H1 (cell line): Measurements from ENCODE around the gene BHMT. TPM values are rescaled to one million over a fixed set of nuclear protein-coding genes. Genes with fewer than 3 reads are reported as not detected.

Source experiments
- CTCF ChIA-PET: fragments of 300-600 bp; sonication (Branson Sonifier 250); formaldehyde crosslinking; loops from one replicate; lab custom pipeline; 2021; ENCODE audit not compliant: partially characterized antibody; lab: Charles Lee
- POLR2A ChIA-PET: fragments of 300-600 bp; sonication (Branson Sonifier 250); formaldehyde crosslinking; loops from one replicate; lab custom pipeline; 2021; ENCODE audit warnings: inconsistent platforms; ENCODE audit not compliant: partially characterized antibody; lab: Charles Lee
- DNase-seq, 2 experiments: peaks; one replicate each; pipeline versions ENCODE4 v3.0.0 to v3.0.0-alpha.2; 2010 to 2022; ENCODE audit warnings: low spot score in 2 of 2, low read depth in 1 of 2, mixed read lengths in 1 of 2
- FAIRE-seq: peaks from 2 replicates; lab custom pipeline; 2011; peaks lifted over from hg19 to GRCh38; lab: Jason Lieb, UNC
- H2AFZ ChIP-seq: 2 replicates; pipeline ENCODE4 v1.8.1; 2012; ENCODE audit warnings: low read length, inconsistent platforms
- H2AK5ac ChIP-seq: 2 replicates; pipeline ENCODE4 v1.6.1; 2013; ENCODE audit warnings: low read depth, low read length
- H2BK120ac ChIP-seq: replicated peaks from 2 replicates; pipeline ENCODE3; 2013; ENCODE audit warnings: low read depth, low read length, inconsistent platforms
- H2BK12ac ChIP-seq: 2 replicates; pipeline ENCODE4 v1.6.1; 2013; ENCODE audit warnings: low read depth, low read length
- H2BK15ac ChIP-seq: 2 replicates; pipeline ENCODE4 v1.6.1; 2013; ENCODE audit warnings: low read length
- H2BK20ac ChIP-seq: 2 replicates; pipeline ENCODE4 v1.6.1; 2013; ENCODE audit warnings: low read length
- H2BK5ac ChIP-seq: 2 replicates; pipeline ENCODE4 v1.6.1; 2013; ENCODE audit warnings: low read depth, low read length
- H3K14ac ChIP-seq: 2 replicates; pipeline ENCODE4 v1.6.1; 2013; ENCODE audit warnings: inconsistent platforms; ENCODE audit not compliant: insufficient read length
- H3K18ac ChIP-seq: 2 replicates; pipeline ENCODE4 v1.6.1; 2013; ENCODE audit warnings: low read length; ENCODE audit errors: extremely low read depth
- H3K23ac ChIP-seq: 2 replicates; pipeline ENCODE4 v1.6.1; 2013; ENCODE audit warnings: inconsistent platforms; ENCODE audit not compliant: insufficient read length
- H3K23me2 ChIP-seq: 2 replicates; pipeline ENCODE4 v1.6.1; 2013; ENCODE audit warnings: low read depth, low read length
- H3K27ac ChIP-seq: 2 replicates; pipeline ENCODE4 v1.6.1; 2011; ENCODE audit warnings: low read depth, low read length, inconsistent platforms
- H3K27me3 ChIP-seq, 4 experiments: replicated peaks in 1 of 4; 1 replicate in 1 of 4; 2 replicates in 3 of 4; pipeline versions ENCODE4 v1.6.1 to v1.8.1; 2011 to 2013; ENCODE audit warnings: low read length in 3 of 4, mild to moderate bottlenecking in 3 of 4, inconsistent platforms in 2 of 4, mixed read lengths in 2 of 4, moderate library complexity in 1 of 4; ENCODE audit not compliant: control insufficient read depth in 3 of 4, insufficient read depth in 3 of 4; ENCODE audit errors: extremely low read depth in 1 of 4
- H3K36me3 ChIP-seq, 4 experiments: 2 replicates each; pipeline versions ENCODE4 v1.6.1 to v1.8.1; 2011 to 2013; ENCODE audit warnings: mild to moderate bottlenecking in 4 of 4, low read length in 3 of 4, moderate library complexity in 2 of 4, control low read depth in 1 of 4, inconsistent platforms in 1 of 4; ENCODE audit not compliant: insufficient read depth in 4 of 4, control insufficient read depth in 2 of 4
- H3K4ac ChIP-seq: replicated peaks from 2 replicates; pipeline ENCODE3; 2013; ENCODE audit warnings: low read length, low read depth, mixed read lengths, inconsistent platforms; ENCODE audit not compliant: insufficient read length
- H3K4me1 ChIP-seq, 4 experiments: replicated peaks in 1 of 4; 1 replicate in 1 of 4; 2 replicates in 3 of 4; pipeline versions ENCODE4 v1.6.1 to v1.8.1; 2011 to 2013; ENCODE audit warnings: low read length in 3 of 4, inconsistent platforms in 2 of 4, mixed read lengths in 1 of 4; ENCODE audit not compliant: insufficient read depth in 4 of 4, control insufficient read depth in 3 of 4
- H3K4me2 ChIP-seq, 2 experiments: 2 replicates each; pipeline versions ENCODE4 v1.6.1 to v1.8.1; 2011 to 2013; ENCODE audit warnings: low read depth in 2 of 2, low read length in 2 of 2, control low read depth in 1 of 2, inconsistent platforms in 1 of 2, mild to moderate bottlenecking in 1 of 2; ENCODE audit not compliant: insufficient read depth in 1 of 2
- H3K4me3 ChIP-seq, 4 experiments: fragments of 200-600, 300-600 bp in 1 of 4; sonication (generic), shearing (Covaris generic), sonication (Bioruptor Twin) in 1 of 4; 2 replicates each; pipeline versions ENCODE4 v1.5.1 to v1.8.1; 2011 to 2016; ENCODE audit warnings: low read length in 4 of 4, low read depth in 3 of 4, control low read depth in 2 of 4, inconsistent platforms in 2 of 4, mild to moderate bottlenecking in 2 of 4, mixed read lengths in 1 of 4, moderate library complexity in 1 of 4; ENCODE audit not compliant: insufficient read depth in 2 of 4; ENCODE audit errors: extremely low read depth in 1 of 4
- H3K56ac ChIP-seq: replicated peaks from 2 replicates; pipeline ENCODE3; 2013; ENCODE audit warnings: low read depth, mild to moderate bottlenecking, mixed read lengths, low read length, inconsistent platforms; ENCODE audit not compliant: insufficient read length
- H3K79me1 ChIP-seq: 2 replicates; pipeline ENCODE4 v1.6.1; 2013; ENCODE audit warnings: low read depth, low read length, control low read depth
- H3K79me2 ChIP-seq, 2 experiments: 2 replicates each; pipeline versions ENCODE4 v1.6.1 to v1.8.1; 2012 to 2013; ENCODE audit warnings: low read length in 2 of 2, mild to moderate bottlenecking in 2 of 2, inconsistent platforms in 1 of 2; ENCODE audit not compliant: insufficient read depth in 2 of 2, control insufficient read depth in 1 of 2
- H3K9ac ChIP-seq, 4 experiments: replicated peaks in 1 of 4; 1 replicate in 1 of 4; 2 replicates in 3 of 4; pipeline versions ENCODE4 v1.6.1 to v1.8.1; 2011 to 2013; ENCODE audit warnings: low read depth in 3 of 4, low read length in 3 of 4, control low read depth in 2 of 4, mild to moderate bottlenecking in 2 of 4, moderate library complexity in 2 of 4, inconsistent platforms in 1 of 4; ENCODE audit errors: extremely low read depth in 1 of 4
- H3K9me3 ChIP-seq, 2 experiments: 2 replicates each; pipeline versions ENCODE4 v1.6.1 to v1.8.1; 2012 to 2013; ENCODE audit warnings: mild to moderate bottlenecking in 2 of 2, moderate library complexity in 2 of 2, control low read depth in 1 of 2, inconsistent platforms in 1 of 2, low read depth in 1 of 2, low read length in 1 of 2, mixed read lengths in 1 of 2; ENCODE audit not compliant: insufficient read depth in 2 of 2
- H4K20me1 ChIP-seq, 2 experiments: replicated peaks in 1 of 2; 2 replicates each; pipeline versions ENCODE3 to v1.8.1; 2011 to 2013; ENCODE audit warnings: inconsistent platforms in 2 of 2, low read length in 2 of 2, mild to moderate bottlenecking in 1 of 2; ENCODE audit not compliant: insufficient read depth in 2 of 2, control insufficient read depth in 1 of 2
- H4K5ac ChIP-seq: 2 replicates; pipeline ENCODE4 v1.6.1; 2013; ENCODE audit warnings: low read length, low read depth, mixed read lengths, inconsistent platforms; ENCODE audit not compliant: insufficient read length
- H4K8ac ChIP-seq: 2 replicates; pipeline ENCODE4 v1.8.0; 2013; ENCODE audit warnings: mild to moderate bottlenecking, moderate library complexity, low read length, inconsistent platforms; ENCODE audit not compliant: insufficient read depth; ENCODE audit errors: extremely low read depth
- H4K91ac ChIP-seq: replicated peaks from 2 replicates; pipeline ENCODE3; 2013; ENCODE audit warnings: low read length, mixed read lengths, inconsistent platforms; ENCODE audit not compliant: insufficient read length
- CHD2 ChIP-seq: IDR thresholded peaks from 2 replicates; pipeline ENCODE4 v1.6.1; 2012; ENCODE audit warnings: low read length, improper control_type of control experiment
- EGR1 ChIP-seq: IDR thresholded peaks from 2 replicates; pipeline ENCODE4 v1.6.1; 2011; ENCODE audit warnings: low read depth, low read length, borderline replicate concordance
- FOSL1 ChIP-seq: IDR thresholded peaks from 2 replicates; pipeline ENCODE4 v1.6.1; 2011; ENCODE audit warnings: mild to moderate bottlenecking, low read depth, low read length, moderate library complexity; ENCODE audit not compliant: insufficient read depth
- POLR2A ChIP-seq, 2 experiments: IDR thresholded peaks; 1 replicate in 1 of 2; 2 replicates in 1 of 2; pipeline ENCODE4 v1.6.1; 2011; ENCODE audit warnings: low read depth in 2 of 2, low read length in 2 of 2, mild to moderate bottlenecking in 2 of 2; ENCODE audit errors: control extremely low read depth in 1 of 2
- POLR2AphosphoS5 ChIP-seq: IDR thresholded peaks from 2 replicates; pipeline ENCODE4 v1.6.1; 2011; ENCODE audit warnings: low read depth, low read length
- RFX5 ChIP-seq: IDR thresholded peaks from 2 replicates; pipeline ENCODE4 v1.6.1; 2011; ENCODE audit warnings: low read depth, low read length, improper control_type of control experiment, borderline replicate concordance
- SAP30 ChIP-seq: fragments of 300-600 bp; sonication (generic); IDR thresholded peaks from 2 replicates; pipeline ENCODE4 v1.7.1; 2012; ENCODE audit warnings: low read length, moderate library complexity, mild to moderate bottlenecking, inconsistent platforms; ENCODE audit not compliant: insufficient read depth, insufficient replicate concordance
- SIN3A ChIP-seq, 2 experiments: IDR thresholded peaks in 1 of 2; conservative IDR thresholded peaks in 1 of 2; 2 replicates each; pipeline ENCODE4 v1.6.1; 2011 to 2012; ENCODE audit warnings: low read length in 2 of 2, improper control_type of control experiment in 1 of 2, low read depth in 1 of 2, mild to moderate bottlenecking in 1 of 2
- SIX5 ChIP-seq: IDR thresholded peaks from 2 replicates; pipeline ENCODE4 v1.6.1; 2011; ENCODE audit warnings: mild to moderate bottlenecking, low read depth, low read length
- SP4 ChIP-seq: IDR thresholded peaks from 2 replicates; pipeline ENCODE4 v1.6.1; 2012; ENCODE audit warnings: low read length, inconsistent platforms
- SRF ChIP-seq: IDR thresholded peaks from 2 replicates; pipeline ENCODE4 v1.6.1; 2011; ENCODE audit warnings: mild to moderate bottlenecking, low read depth, low read length, moderate library complexity
- TAF1 ChIP-seq: IDR thresholded peaks from 2 replicates; pipeline ENCODE4 v1.6.1; 2011; ENCODE audit warnings: mild to moderate bottlenecking, low read depth, low read length
- TBP ChIP-seq: IDR thresholded peaks from 2 replicates; pipeline ENCODE4 v1.6.1; 2011; ENCODE audit warnings: low read depth, low read length, improper control_type of control experiment
- YY1 ChIP-seq: IDR thresholded peaks from 2 replicates; pipeline ENCODE4 v1.6.1; 2011; ENCODE audit warnings: low read depth, mild to moderate bottlenecking, low read length
- WGBS, 2 experiments: shearing (Covaris generic) in 1 of 2; methylation state at CpG; one replicate each; pipeline versions ENCODE4 v1.1.6 to v1.1.7; 2013 to 2015; ENCODE audit warnings: low lambda C conversion rate in 2 of 2, mixed read lengths in 2 of 2, inconsistent platforms in 1 of 2, low coverage in 1 of 2, missing lambda C conversion rate in 1 of 2; ENCODE audit not compliant: insufficient replicate concordance in 2 of 2, insufficient coverage in 1 of 2, insufficient read length in 1 of 2; ENCODE audit errors: extremely low coverage in 1 of 2, missing lambda C conversion rate in 1 of 2; 5-methylcytosine and 5-hydroxymethylcytosine counted together
- polyA plus RNA-seq, 7 experiments: library from polyadenylated mRNA; depleted of rRNA in 3 of 7; stranded (reverse) in 5 of 7; unstranded in 2 of 7; fragments of >200 nt in 5 of 7; fragments of 200-250 nt in 2 of 7; gene quantifications; 1 replicate in 5 of 7; 2 replicates in 1 of 7; 4 replicates in 1 of 7; pipeline versions ENCODE4 v1.2.1 to v1.2.3, GENCODE V29; 2011 to 2013; ENCODE audit warnings: missing spikeins in 2 of 7, mixed read lengths in 2 of 7
- total RNA-seq: library from RNA; stranded (reverse); fragmentation: NEBNext Ultra II Directional; extraction: Animal tissue kit (Norgen Biotek cat#: 25700); gene quantifications from 2 replicates; pipeline ENCODE4 v1.2.1, GENCODE V29; 2021
- TF ChIP-seq, protein P1 (sequence below): IDR thresholded peaks from 2 replicates; pipeline ENCODE4 v1.6.1; 2012; ENCODE audit warnings: inconsistent platforms

The BHMT gene
- total and polyA plus RNA-seq, 2 of the 8 experiments (the other 6 are each of a cell fraction or from before 2014, with no cell fraction given), result 0.54 to 1.6 TPM

GRCh38 chr5:79086116-79086515, 25.5 kb upstream of the BHMT start:
- Histone ChIP-seq H3K56ac (no peak overlapping the region), H4K5ac (no peak overlapping the region), H3K79me2 (no peaks in the 10 kb centered on the region), H3K27me3 (no peaks in the 10 kb centered on the region; a peak in 1 of 7 replicates), H2BK15ac (no peak overlapping the region), H3K27ac (no peak overlapping the region), H3K4me3 (no peak overlapping the region), H3K79me1 (no peaks in the 10 kb centered on the region), H2AFZ (no peak overlapping the region), H4K20me1 (no peaks in the 10 kb centered on the region), H3K36me3 (no peaks in the 10 kb centered on the region), H4K8ac (no peak overlapping the region), H3K4me2 (no peak overlapping the region), H3K9ac (no peak overlapping the region), H3K9me3 (no peaks in the 10 kb centered on the region), H2AK5ac (no peak overlapping the region), H3K23me2 (no peaks in the 10 kb centered on the region), H3K23ac (no peak overlapping the region), H4K91ac (no peak overlapping the region), H3K18ac (no peak overlapping the region), H3K14ac (no peak overlapping the region), H2BK12ac (no peak overlapping the region), H3K4ac (no peak overlapping the region), H2BK5ac (no peak overlapping the region), H3K4me1 (0 out of 7 replicates have a peak, but pooled peaks cover 0 to 2% (median 0%) of the 10 kb centered on the region in 4 experiments), H2BK120ac (no peak overlapping the region)
- ChIA-PET CTCF (interaction anchor here (1.0 kb wide), 1 partner anchor 13 kb away, joined by 3 read pairs; no protein-coding TSS in a partner anchor), POLR2A (no interaction called here)
- DNase-seq, result no peak
- FAIRE-seq, result no peak
- WGBS, 2 experiments, result 88% methylated on average over 2 of the region's 2 CpGs; no CpG with 5 or more reads in 1 of the 2 experiments
- TF ChIP-seq FOSL1 (no peak), TAF1 (no peak), EGR1 (no peak), RFX5 (no peak), POLR2AphosphoS5 (no peak), SIN3A (conservative IDR thresholded peaks at IDR 0.05 in 1 of 2, IDR thresholded peaks at IDR 0.05 in 1 of 2; ENCODE audit: low read depth in 1 of 2, low read length in 2 of 2) (no peak), POLR2A (IDR thresholded peaks at IDR 0.05; ENCODE audit: control extremely low read depth in 1 of 2, low read depth in 2 of 2, low read length in 2 of 2) (no peak), SAP30 (no peak), SRF (no peak), TBP (no peak), CHD2 (no peak), YY1 (no peak), SP4 (no peak), SIX5 (no peak)
- TF ChIP-seq, protein P1, sequence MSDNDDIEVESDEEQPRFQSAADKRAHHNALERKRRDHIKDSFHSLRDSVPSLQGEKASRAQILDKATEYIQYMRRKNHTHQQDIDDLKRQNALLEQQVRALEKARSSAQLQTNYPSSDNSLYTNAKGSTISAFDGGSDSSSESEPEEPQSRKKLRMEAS, result no peak
- TF ChIP-seq, all 59 proteins: peak for 0
- H2BK20ac ChIP-seq, result no peak overlapping the region
